Immature natural killer cell (primary cell): ENCODE data around the gene ZNF362. TPM values are rescaled to one million over a fixed set of nuclear protein-coding genes. Genes with fewer than 3 reads are reported as not detected.
A peak's percentile ranks its signal among the peaks of the same experiment; 100 is the strongest.
"Not testable (repeated sequence)": the region's sequence is repeated elsewhere in the genome, so short reads cannot be mapped to it uniquely, and the experiment has no call there.

Source experiments
- DNase-seq, 3 donors: peaks; one replicate each; pipeline ENCODE4 v3.0.0; 2022; ENCODE audit warnings: mixed read lengths in 1 of 3
- H3K27ac Mint-ChIP-seq, 6 donors: one replicate each; pipeline ENCODE4 v1.8.0; 2020; ENCODE audit warnings: mixed read lengths in 6 of 6, mild to moderate bottlenecking in 5 of 6, inconsistent platforms in 4 of 6, moderate library complexity in 3 of 6
- H3K27me3 Mint-ChIP-seq, 3 donors: one replicate each; pipeline ENCODE4 v1.8.0; 2020 to 2021; ENCODE audit warnings: low read depth in 3 of 3, mild to moderate bottlenecking in 3 of 3, mixed read lengths in 3 of 3, moderate library complexity in 3 of 3, inconsistent platforms in 1 of 3
- H3K36me3 Mint-ChIP-seq, 3 donors: one replicate each; pipeline ENCODE4 v1.8.0; 2020; ENCODE audit warnings: mixed read lengths in 3 of 3, inconsistent platforms in 2 of 3, mild to moderate bottlenecking in 2 of 3
- H3K4me1 Mint-ChIP-seq, 2 donors: one replicate each; pipeline ENCODE4 v1.8.0; 2020; ENCODE audit warnings: inconsistent platforms in 2 of 2, mild to moderate bottlenecking in 2 of 2, mixed read lengths in 2 of 2, moderate library complexity in 1 of 2
- H3K4me3 Mint-ChIP-seq, 5 donors: one replicate each; pipeline ENCODE4 v1.8.0; 2020; ENCODE audit warnings: mild to moderate bottlenecking in 5 of 5, mixed read lengths in 5 of 5, inconsistent platforms in 3 of 5, moderate library complexity in 3 of 5
- H3K9me3 Mint-ChIP-seq, 6 donors: one replicate each; pipeline ENCODE4 v1.8.0; 2020; ENCODE audit warnings: mild to moderate bottlenecking in 6 of 6, mixed read lengths in 6 of 6, inconsistent platforms in 4 of 6, moderate library complexity in 3 of 6
- polyA plus RNA-seq, 3 donors: library from polyadenylated mRNA; unstranded; fragments of 300-500 nt; fragmentation: Illumina TruSeq; gene quantifications; one replicate each; pipeline ENCODE4 v1.2.3, GENCODE V29; 2021

ZNF362 gene
- polyA plus RNA-seq, 3 donors from 2014 or later = 5.5 to 37.9 (median 16.2) TPM

GRCh38 chr1:33234588-33234990 is 21.7 kb upstream of the ZNF362 start:
- Mint-ChIP-seq H3K27ac (no peak overlapping the region), H3K27me3 (peaks cover 4 to 9% (median 5%) of the 10 kb centered on the region in 3 donors), H3K4me3 (no peak overlapping the region), H3K4me1 (peaks cover 5 to 6% of the 10 kb centered on the region in 2 donors), H3K36me3 (no peaks in the 10 kb centered on the region), H3K9me3 (no peaks in the 10 kb centered on the region)
- DNase-seq = no peak

GRCh38 chr1:33235521-33235920 is 20.8 kb upstream of the ZNF362 start:
- Mint-ChIP-seq H3K9me3 (no peaks in the 10 kb centered on the region), H3K27ac (no peak overlapping the region), H3K36me3 (no peaks in the 10 kb centered on the region), H3K4me1 (peaks cover 5 to 6% of the 10 kb centered on the region in 2 donors), H3K4me3 (no peak overlapping the region), H3K27me3 (peaks cover 5 to 9% (median 5%) of the 10 kb centered on the region in 3 donors)
- no peak for DNase-seq

- H3K36me3 Mint-ChIP-seq = no peaks in the 10 kb centered on the region
- no peak for DNase-seq
- H3K9me3 Mint-ChIP-seq = no peaks in the 10 kb centered on the region
- H3K4me3 Mint-ChIP-seq = no peak overlapping the region
- peaks cover 0 to 7% (median 4%) of the 10 kb centered on the region in 3 donors for H3K27me3 Mint-ChIP-seq
- peaks cover 5 to 6% of the 10 kb centered on the region in 2 donors for H3K4me1 Mint-ChIP-seq
- H3K27ac Mint-ChIP-seq = no peak overlapping the region
Measured at GRCh38 chr1:33236498-33236897, 19.8 kb upstream of the ZNF362 start.

GRCh38 chr1:33237579-33237978 is 18.7 kb upstream of the ZNF362 start:
- no peaks in the 10 kb centered on the region for H3K36me3 Mint-ChIP-seq
- H3K4me1 Mint-ChIP-seq = peaks cover 5 to 6% of the 10 kb centered on the region in 2 donors
- no peak overlapping the region for H3K4me3 Mint-ChIP-seq
- no peaks in the 10 kb centered on the region for H3K9me3 Mint-ChIP-seq
- DNase-seq = peak; percentile 27 to 56 (median 39)
- peaks cover 3 to 9% (median 7%) of the 10 kb centered on the region in 3 donors for H3K27me3 Mint-ChIP-seq
- peak overlapping the region in 3 of 6 donors; percentile 11 to 71 (median 43) for H3K27ac Mint-ChIP-seq

GRCh38 chr1:33238194-33238724 is 18.0 kb upstream of the ZNF362 start:
- H3K27ac Mint-ChIP-seq, DNase-seq, H3K36me3 Mint-ChIP-seq, H3K27me3 Mint-ChIP-seq, H3K9me3 Mint-ChIP-seq, H3K4me1 Mint-ChIP-seq, H3K4me3 Mint-ChIP-seq: not testable (repeated sequence)

GRCh38 chr1:33239410-33239809 is 16.9 kb upstream of the ZNF362 start:
- H3K9me3 Mint-ChIP-seq, H3K4me1 Mint-ChIP-seq, H3K36me3 Mint-ChIP-seq, H3K27ac Mint-ChIP-seq, H3K4me3 Mint-ChIP-seq, DNase-seq, H3K27me3 Mint-ChIP-seq: not testable (repeated sequence)

- no peak overlapping the region for H3K4me3 Mint-ChIP-seq
- H3K4me1 Mint-ChIP-seq = peaks cover 5 to 6% of the 10 kb centered on the region in 2 donors
- H3K36me3 Mint-ChIP-seq = no peaks in the 10 kb centered on the region
- no peak for DNase-seq
- no peak overlapping the region for H3K27ac Mint-ChIP-seq
- H3K27me3 Mint-ChIP-seq = peaks cover 3 to 8% (median 7%) of the 10 kb centered on the region in 3 donors
- no peaks in the 10 kb centered on the region for H3K9me3 Mint-ChIP-seq
Measured at GRCh38 chr1:33241866-33242265, 14.4 kb upstream of the ZNF362 start.

GRCh38 chr1:33242652-33243051 is 13.6 kb upstream of the ZNF362 start:
- H3K27ac Mint-ChIP-seq = no peak overlapping the region
- peaks cover 1 to 2% of the 10 kb centered on the region in 2 donors for H3K4me1 Mint-ChIP-seq
- H3K27me3 Mint-ChIP-seq = peaks cover 3 to 8% (median 7%) of the 10 kb centered on the region in 3 donors

GRCh38 chr1:33244143-33244808 is 12.0 kb upstream of the ZNF362 start:
- DNase-seq = no peak
- peaks cover 3 to 8% (median 6%) of the 10 kb centered on the region in 3 donors for H3K27me3 Mint-ChIP-seq
- no peak overlapping the region for H3K27ac Mint-ChIP-seq
- no peaks in the 10 kb centered on the region for H3K4me1 Mint-ChIP-seq
- H3K36me3 Mint-ChIP-seq = no peaks in the 10 kb centered on the region
- no peak overlapping the region for H3K4me3 Mint-ChIP-seq
- H3K9me3 Mint-ChIP-seq = no peaks in the 10 kb centered on the region

More at GRCh38 chr1:33242652-33243051, 13.6 kb upstream of the ZNF362 start:
- H3K9me3 Mint-ChIP-seq = no peaks in the 10 kb centered on the region
- H3K36me3 Mint-ChIP-seq = no peaks in the 10 kb centered on the region
- DNase-seq = no peak
- H3K4me3 Mint-ChIP-seq = no peak overlapping the region

- Mint-ChIP-seq H3K4me3 (no peak overlapping the region), H3K4me1 (no peaks in the 10 kb centered on the region), H3K27me3 (peaks cover 4 to 7% (median 6%) of the 10 kb centered on the region in 3 donors), H3K27ac (no peak overlapping the region), H3K9me3 (no peaks in the 10 kb centered on the region), H3K36me3 (no peaks in the 10 kb centered on the region)
- DNase-seq = no peak
Measured at GRCh38 chr1:33244809-33245186, 11.5 kb upstream of the ZNF362 start.

- DNase-seq = no peak
- Mint-ChIP-seq H3K4me1 (no peaks in the 10 kb centered on the region), H3K36me3 (no peaks in the 10 kb centered on the region), H3K4me3 (no peak overlapping the region), H3K27me3 (peaks cover 6 to 8% (median 6%) of the 10 kb centered on the region in 3 donors), H3K9me3 (no peaks in the 10 kb centered on the region), H3K27ac (no peak overlapping the region)
Measured at GRCh38 chr1:33246171-33246570, 10.1 kb upstream of the ZNF362 start.

- no peak for DNase-seq
- H3K4me3 Mint-ChIP-seq = no peak overlapping the region
- H3K27ac Mint-ChIP-seq = no peak overlapping the region
- H3K9me3 Mint-ChIP-seq = no peaks in the 10 kb centered on the region
- H3K36me3 Mint-ChIP-seq = no peaks in the 10 kb centered on the region
- peaks cover 3 to 6% (median 5%) of the 10 kb centered on the region in 3 donors for H3K27me3 Mint-ChIP-seq
- no peaks in the 10 kb centered on the region for H3K4me1 Mint-ChIP-seq
Measured at GRCh38 chr1:33247545-33247944, 8.7 kb upstream of the ZNF362 start.

GRCh38 chr1:33248244-33248643 is 8.0 kb upstream of the ZNF362 start:
- Mint-ChIP-seq H3K27ac (no peak overlapping the region), H3K4me3 (no peak overlapping the region), H3K4me1 (no peaks in the 10 kb centered on the region), H3K36me3 (no peaks in the 10 kb centered on the region), H3K27me3 (peaks cover 3 to 6% (median 5%) of the 10 kb centered on the region in 3 donors), H3K9me3 (no peaks in the 10 kb centered on the region)
- no peak for DNase-seq

- no peak for DNase-seq
- Mint-ChIP-seq H3K4me1 (no peaks in the 10 kb centered on the region), H3K4me3 (no peak overlapping the region)
Measured at GRCh38 chr1:33249422-33249821, 6.9 kb upstream of the ZNF362 start.

GRCh38 chr1:33250217-33250616 is 6.1 kb upstream of the ZNF362 start:
- H3K4me1 Mint-ChIP-seq = peaks cover 5 to 6% of the 10 kb centered on the region in 2 donors
- H3K27me3 Mint-ChIP-seq = peaks cover 3 to 6% (median 5%) of the 10 kb centered on the region in 3 donors
- no peak overlapping the region for H3K27ac Mint-ChIP-seq
- H3K36me3 Mint-ChIP-seq = no peaks in the 10 kb centered on the region
- H3K4me3 Mint-ChIP-seq = no peak overlapping the region
- H3K9me3 Mint-ChIP-seq = no peaks in the 10 kb centered on the region
- no peak for DNase-seq

More at GRCh38 chr1:33249422-33249821, 6.9 kb upstream of the ZNF362 start:
- H3K9me3 Mint-ChIP-seq = no peaks in the 10 kb centered on the region
- H3K27ac Mint-ChIP-seq = no peak overlapping the region
- H3K36me3 Mint-ChIP-seq = no peaks in the 10 kb centered on the region
- H3K27me3 Mint-ChIP-seq = peaks cover 3 to 6% (median 5%) of the 10 kb centered on the region in 3 donors
